ENCODE measurements around the gene IPO7. TPM values are rescaled to one million over a fixed set of nuclear protein-coding genes. Genes with fewer than 3 reads are reported as not detected.

IPO7 gene
- total RNA-seq, 1 experiment from 2014 or later, result 226 TPM

DNA sequence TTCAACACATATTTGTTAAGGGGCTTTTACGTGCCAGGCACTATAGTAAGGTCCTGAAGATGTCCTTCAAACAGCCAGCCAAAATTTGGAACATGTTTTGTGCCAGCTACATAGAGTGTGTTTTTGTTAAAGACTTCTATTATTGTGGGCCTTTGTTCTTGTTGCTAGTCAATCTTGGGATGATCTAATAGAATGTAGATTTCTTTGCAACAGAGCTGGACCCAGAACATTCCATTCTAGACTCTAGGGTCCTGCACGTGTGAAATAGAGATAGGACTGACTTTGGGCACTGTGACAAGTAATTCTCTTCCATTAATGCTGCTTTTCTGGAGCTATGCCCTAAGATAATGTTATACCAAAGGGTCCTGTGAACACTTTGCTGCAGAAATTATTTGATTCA, 16.9 kb upstream of the IPO7 start:
- ATAC-seq (no peak), DNase-seq (ENCODE audit: low spot score) (no peak)
- Mint-ChIP-seq H3K9me3 (peaks cover 6% of the 10 kb centered on the region; the same call in 1 of the 2 replicates), H3K4me3 (no peak overlapping the region), H3K36me3 (no peaks in the 10 kb centered on the region), H3K27ac (no peak overlapping the region), H3K27me3 (ENCODE audit: low read depth) (no peaks in the 10 kb centered on the region), H3K4me1 (peaks cover 22% of the 10 kb centered on the region)
- no peak for TF ChIP-seq TEAD1 (CRISPR knock-in tag; IDR thresholded peaks at IDR 0.05)
- TF ChIP-seq JUN (CRISPR knock-in tag; IDR thresholded peaks at IDR 0.05), result no peak
- TF ChIP-seq RORB (CRISPR knock-in tag; IDR thresholded peaks at IDR 0.05), result no peak
- TF ChIP-seq SOX15 (CRISPR knock-in tag; IDR thresholded peaks at IDR 0.05), result no peak
- no peak for TF ChIP-seq ZBTB21 (CRISPR knock-in tag; IDR thresholded peaks at IDR 0.05; ENCODE audit: borderline replicate concordance)
- TF ChIP-seq STAT6 (CRISPR knock-in tag; conservative IDR thresholded peaks at IDR 0.05; ENCODE audit: low read depth), result no peak
- no peak for TF ChIP-seq JAZF1 (CRISPR knock-in tag; IDR thresholded peaks at IDR 0.05)
- no peak for TF ChIP-seq HMGA2 (CRISPR knock-in tag; IDR thresholded peaks at IDR 0.05)
- TF ChIP-seq ZNF425 (CRISPR knock-in tag; conservative IDR thresholded peaks at IDR 0.05), result no peak
- TF ChIP-seq, protein P1, sequence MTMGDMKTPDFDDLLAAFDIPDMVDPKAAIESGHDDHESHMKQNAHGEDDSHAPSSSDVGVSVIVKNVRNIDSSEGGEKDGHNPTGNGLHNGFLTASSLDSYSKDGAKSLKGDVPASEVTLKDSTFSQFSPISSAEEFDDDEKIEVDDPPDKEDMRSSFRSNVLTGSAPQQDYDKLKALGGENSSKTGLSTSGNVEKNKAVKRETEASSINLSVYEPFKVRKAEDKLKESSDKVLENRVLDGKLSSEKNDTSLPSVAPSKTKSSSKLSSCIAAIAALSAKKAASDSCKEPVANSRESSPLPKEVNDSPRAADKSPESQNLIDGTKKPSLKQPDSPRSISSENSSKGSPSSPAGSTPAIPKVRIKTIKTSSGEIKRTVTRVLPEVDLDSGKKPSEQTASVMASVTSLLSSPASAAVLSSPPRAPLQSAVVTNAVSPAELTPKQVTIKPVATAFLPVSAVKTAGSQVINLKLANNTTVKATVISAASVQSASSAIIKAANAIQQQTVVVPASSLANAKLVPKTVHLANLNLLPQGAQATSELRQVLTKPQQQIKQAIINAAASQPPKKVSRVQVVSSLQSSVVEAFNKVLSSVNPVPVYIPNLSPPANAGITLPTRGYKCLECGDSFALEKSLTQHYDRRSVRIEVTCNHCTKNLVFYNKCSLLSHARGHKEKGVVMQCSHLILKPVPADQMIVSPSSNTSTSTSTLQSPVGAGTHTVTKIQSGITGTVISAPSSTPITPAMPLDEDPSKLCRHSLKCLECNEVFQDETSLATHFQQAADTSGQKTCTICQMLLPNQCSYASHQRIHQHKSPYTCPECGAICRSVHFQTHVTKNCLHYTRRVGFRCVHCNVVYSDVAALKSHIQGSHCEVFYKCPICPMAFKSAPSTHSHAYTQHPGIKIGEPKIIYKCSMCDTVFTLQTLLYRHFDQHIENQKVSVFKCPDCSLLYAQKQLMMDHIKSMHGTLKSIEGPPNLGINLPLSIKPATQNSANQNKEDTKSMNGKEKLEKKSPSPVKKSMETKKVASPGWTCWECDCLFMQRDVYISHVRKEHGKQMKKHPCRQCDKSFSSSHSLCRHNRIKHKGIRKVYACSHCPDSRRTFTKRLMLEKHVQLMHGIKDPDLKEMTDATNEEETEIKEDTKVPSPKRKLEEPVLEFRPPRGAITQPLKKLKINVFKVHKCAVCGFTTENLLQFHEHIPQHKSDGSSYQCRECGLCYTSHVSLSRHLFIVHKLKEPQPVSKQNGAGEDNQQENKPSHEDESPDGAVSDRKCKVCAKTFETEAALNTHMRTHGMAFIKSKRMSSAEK (CRISPR knock-in tag; IDR thresholded peaks at IDR 0.05; ENCODE audit: borderline replicate concordance), result no peak
- no peak for TF ChIP-seq KAT7 (CRISPR knock-in tag; IDR thresholded peaks at IDR 0.05; ENCODE audit: borderline replicate concordance)
- no peak for TF ChIP-seq ZNF219 (CRISPR knock-in tag; IDR thresholded peaks at IDR 0.05; ENCODE audit: borderline replicate concordance)
- no peak for TF ChIP-seq ZNF416 (CRISPR knock-in tag; IDR thresholded peaks at IDR 0.05)
- TF ChIP-seq, protein P2, sequence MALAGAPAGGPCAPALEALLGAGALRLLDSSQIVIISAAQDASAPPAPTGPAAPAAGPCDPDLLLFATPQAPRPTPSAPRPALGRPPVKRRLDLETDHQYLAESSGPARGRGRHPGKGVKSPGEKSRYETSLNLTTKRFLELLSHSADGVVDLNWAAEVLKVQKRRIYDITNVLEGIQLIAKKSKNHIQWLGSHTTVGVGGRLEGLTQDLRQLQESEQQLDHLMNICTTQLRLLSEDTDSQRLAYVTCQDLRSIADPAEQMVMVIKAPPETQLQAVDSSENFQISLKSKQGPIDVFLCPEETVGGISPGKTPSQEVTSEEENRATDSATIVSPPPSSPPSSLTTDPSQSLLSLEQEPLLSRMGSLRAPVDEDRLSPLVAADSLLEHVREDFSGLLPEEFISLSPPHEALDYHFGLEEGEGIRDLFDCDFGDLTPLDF (CRISPR knock-in tag; IDR thresholded peaks at IDR 0.05), result no peak
- no peak for TF ChIP-seq PRRX2 (CRISPR knock-in tag; IDR thresholded peaks at IDR 0.05)
- TF ChIP-seq, protein P3, sequence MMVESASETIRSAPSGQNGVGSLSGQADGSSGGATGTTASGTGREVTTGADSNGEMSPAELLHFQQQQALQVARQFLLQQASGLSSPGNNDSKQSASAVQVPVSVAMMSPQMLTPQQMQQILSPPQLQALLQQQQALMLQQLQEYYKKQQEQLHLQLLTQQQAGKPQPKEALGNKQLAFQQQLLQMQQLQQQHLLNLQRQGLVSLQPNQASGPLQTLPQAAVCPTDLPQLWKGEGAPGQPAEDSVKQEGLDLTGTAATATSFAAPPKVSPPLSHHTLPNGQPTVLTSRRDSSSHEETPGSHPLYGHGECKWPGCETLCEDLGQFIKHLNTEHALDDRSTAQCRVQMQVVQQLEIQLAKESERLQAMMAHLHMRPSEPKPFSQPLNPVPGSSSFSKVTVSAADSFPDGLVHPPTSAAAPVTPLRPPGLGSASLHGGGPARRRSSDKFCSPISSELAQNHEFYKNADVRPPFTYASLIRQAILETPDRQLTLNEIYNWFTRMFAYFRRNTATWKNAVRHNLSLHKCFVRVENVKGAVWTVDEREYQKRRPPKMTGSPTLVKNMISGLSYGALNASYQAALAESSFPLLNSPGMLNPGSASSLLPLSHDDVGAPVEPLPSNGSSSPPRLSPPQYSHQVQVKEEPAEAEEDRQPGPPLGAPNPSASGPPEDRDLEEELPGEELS (CRISPR knock-in tag; IDR thresholded peaks at IDR 0.05), result no peak
- ChIA-PET POLR2A (interaction anchor here (0.9 kb wide), 1 partner anchor 53 kb away, joined by 3 read pairs; no protein-coding TSS in a partner anchor), CTCF (no interaction called here)
